HepG2 (cell line): ENCODE measurements around the gene C20orf204. TPM values are rescaled to one million over a fixed set of nuclear protein-coding genes. Genes with fewer than 3 reads are reported as not detected.

Source experiments
- BRCA1 ChIP-seq: sonication (generic); formaldehyde crosslinking; IDR thresholded peaks from 2 replicates; pipeline ENCODE4 v1.4.0; 2020; ENCODE audit warnings: missing genetic modification reagents
- DDIT3 ChIP-seq: sonication (generic); formaldehyde crosslinking; IDR thresholded peaks from 2 replicates; pipeline ENCODE4 v1.4.0; 2020; ENCODE audit warnings: mild to moderate bottlenecking, missing genetic modification reagents
- GATA4 ChIP-seq: sonication (generic); IDR thresholded peaks from 2 replicates; pipeline ENCODE4 v1.6.1; 2016; ENCODE audit warnings: antibody characterized with exemption, low read depth, borderline replicate concordance
- GFI1 ChIP-seq: sonication (generic); formaldehyde crosslinking; IDR thresholded peaks from 2 replicates; pipeline ENCODE4 v1.5.0; 2020; ENCODE audit warnings: missing genetic modification reagents, mild to moderate bottlenecking, borderline replicate concordance
- GLI4 ChIP-seq: sonication (generic); formaldehyde crosslinking; IDR thresholded peaks from 2 replicates; pipeline ENCODE4 v1.5.1; 2020; ENCODE audit warnings: missing genetic modification reagents, mild to moderate bottlenecking, moderate library complexity, borderline replicate concordance
- GTF3A ChIP-seq: sonication (generic); formaldehyde crosslinking; conservative IDR thresholded peaks from 2 replicates; pipeline ENCODE4 v1.4.0; 2020; ENCODE audit warnings: mild to moderate bottlenecking, missing genetic modification reagents
- KDM5A ChIP-seq: fragments of 200-600 bp; sonication (generic); IDR thresholded peaks from 2 replicates; pipeline ENCODE4 v1.7.0; 2018; ENCODE audit warnings: antibody characterized with exemption, mild to moderate bottlenecking, low read length, borderline replicate concordance
- MIXL1 ChIP-seq: IDR thresholded peaks from 2 replicates; pipeline ENCODE4 v1.6.1; 2016
- NFATC3 ChIP-seq: sonication (generic); formaldehyde crosslinking; IDR thresholded peaks from 2 replicates; pipeline ENCODE4 v1.5.1; 2020; ENCODE audit warnings: mild to moderate bottlenecking, missing genetic modification reagents
- RBAK ChIP-seq: sonication (generic); formaldehyde crosslinking; IDR thresholded peaks from 2 replicates; pipeline ENCODE4 v1.5.1; 2020; ENCODE audit warnings: mild to moderate bottlenecking, missing genetic modification reagents
- SP2 ChIP-seq: sonication (generic); formaldehyde crosslinking; IDR thresholded peaks from 2 replicates; pipeline ENCODE4 v1.5.1; 2020; ENCODE audit warnings: mild to moderate bottlenecking, missing genetic modification reagents
- SRSF9 ChIP-seq: fragments of 200-400 bp; formaldehyde crosslinking; IDR thresholded peaks from 2 replicates; pipeline ENCODE4 v1.6.1; 2018; ENCODE audit warnings: borderline replicate concordance, mild to moderate bottlenecking, low read depth, low read length; ENCODE audit not compliant: insufficient read depth, poor library complexity, severe bottlenecking
- TMF1 ChIP-seq: sonication (generic); formaldehyde crosslinking; IDR thresholded peaks from 2 replicates; pipeline ENCODE4 v1.8.1; 2022; ENCODE audit warnings: low read depth, missing genetic modification reagents
- TOE1 ChIP-seq: sonication (generic); formaldehyde crosslinking; IDR thresholded peaks from 2 replicates; pipeline ENCODE4 v1.4.0; 2020; ENCODE audit warnings: mild to moderate bottlenecking, missing genetic modification reagents
- TRIM22 ChIP-seq: fragments of 450-650 bp; IDR thresholded peaks from 2 replicates; pipeline ENCODE4 v1.6.1; 2017
- ZMAT3 ChIP-seq: sonication (generic); formaldehyde crosslinking; conservative IDR thresholded peaks from 2 replicates; pipeline ENCODE4 v1.7.0; 2021; ENCODE audit warnings: missing genetic modification reagents
- ZNF24 ChIP-seq: fragments of 450-650 bp; IDR thresholded peaks from 2 replicates; pipeline ENCODE4 v1.6.1; 2017; ENCODE audit warnings: antibody characterized with exemption, mild to moderate bottlenecking
- ZNF274 ChIP-seq: sonication (generic); formaldehyde crosslinking; IDR thresholded peaks from 2 replicates; pipeline ENCODE4 v1.5.1; 2020; ENCODE audit warnings: mild to moderate bottlenecking, missing genetic modification reagents
- ZNF282 ChIP-seq: fragments of 450-650 bp; IDR thresholded peaks from 2 replicates; pipeline ENCODE4 v1.6.1; 2018; ENCODE audit not compliant: partially characterized antibody
- ZNF33A ChIP-seq: sonication (generic); formaldehyde crosslinking; IDR thresholded peaks from 2 replicates; pipeline ENCODE4 v1.5.1; 2020; ENCODE audit warnings: missing genetic modification reagents, mild to moderate bottlenecking, moderate library complexity, borderline replicate concordance
- ZNF431 ChIP-seq: sonication (generic); formaldehyde crosslinking; IDR thresholded peaks from 2 replicates; pipeline ENCODE4 v1.9.0; 2022; ENCODE audit warnings: missing genetic modification reagents, low read depth, mild to moderate bottlenecking, borderline replicate concordance
- ZNF446 ChIP-seq: sonication (generic); formaldehyde crosslinking; IDR thresholded peaks from 2 replicates; pipeline ENCODE4 v1.5.0; 2020; ENCODE audit warnings: mild to moderate bottlenecking, missing genetic modification reagents
- ZNF75D ChIP-seq: sonication (generic); formaldehyde crosslinking; IDR thresholded peaks from 2 replicates; pipeline ENCODE4 v1.8.1; 2023; ENCODE audit warnings: missing genetic modification reagents, mild to moderate bottlenecking, borderline replicate concordance
- ZNF850 ChIP-seq: sonication (generic); formaldehyde crosslinking; conservative IDR thresholded peaks from 2 replicates; pipeline ENCODE4 v1.9.0; 2021; ENCODE audit warnings: mild to moderate bottlenecking, missing genetic modification reagents
- polyA plus RNA-seq, 8 experiments: library from polyadenylated mRNA; depleted of rRNA in 3 of 8; stranded (reverse) in 7 of 8; unstranded in 1 of 8; fragments of >200 nt; fragmentation: Illumina TruSeq in 4 of 8; extraction: Trizol in 4 of 8; gene quantifications; 2 replicates each; pipeline versions ENCODE4 v1.2.1 to v1.2.3, GENCODE V29; 2011 to 2016; ENCODE audit warnings: low read depth in 4 of 8, missing spikeins in 1 of 8, mixed read lengths in 1 of 8; ENCODE audit not compliant: insufficient read depth in 1 of 8
- total RNA-seq, 5 experiments: library from RNA; depleted of rRNA; stranded (reverse); fragments of >200 nt; fragmentation: Illumina TruSeq; extraction: Trizol; gene quantifications; 2 replicates each; pipeline ENCODE4 v1.2.3, GENCODE V29; 2016; ENCODE audit warnings: low read depth in 1 of 5
- TF ChIP-seq, protein P1 (sequence below): sonication (generic); formaldehyde crosslinking; IDR thresholded peaks from 2 replicates; pipeline ENCODE4 v1.4.0; 2020; ENCODE audit warnings: mild to moderate bottlenecking, missing genetic modification reagents, borderline replicate concordance

C20orf204 gene
- total and polyA plus RNA-seq, 2 of the 13 experiments (the other 11 are each of a cell fraction or from before 2014, with no cell fraction given): 22.1 to 80.0 TPM

DNA sequence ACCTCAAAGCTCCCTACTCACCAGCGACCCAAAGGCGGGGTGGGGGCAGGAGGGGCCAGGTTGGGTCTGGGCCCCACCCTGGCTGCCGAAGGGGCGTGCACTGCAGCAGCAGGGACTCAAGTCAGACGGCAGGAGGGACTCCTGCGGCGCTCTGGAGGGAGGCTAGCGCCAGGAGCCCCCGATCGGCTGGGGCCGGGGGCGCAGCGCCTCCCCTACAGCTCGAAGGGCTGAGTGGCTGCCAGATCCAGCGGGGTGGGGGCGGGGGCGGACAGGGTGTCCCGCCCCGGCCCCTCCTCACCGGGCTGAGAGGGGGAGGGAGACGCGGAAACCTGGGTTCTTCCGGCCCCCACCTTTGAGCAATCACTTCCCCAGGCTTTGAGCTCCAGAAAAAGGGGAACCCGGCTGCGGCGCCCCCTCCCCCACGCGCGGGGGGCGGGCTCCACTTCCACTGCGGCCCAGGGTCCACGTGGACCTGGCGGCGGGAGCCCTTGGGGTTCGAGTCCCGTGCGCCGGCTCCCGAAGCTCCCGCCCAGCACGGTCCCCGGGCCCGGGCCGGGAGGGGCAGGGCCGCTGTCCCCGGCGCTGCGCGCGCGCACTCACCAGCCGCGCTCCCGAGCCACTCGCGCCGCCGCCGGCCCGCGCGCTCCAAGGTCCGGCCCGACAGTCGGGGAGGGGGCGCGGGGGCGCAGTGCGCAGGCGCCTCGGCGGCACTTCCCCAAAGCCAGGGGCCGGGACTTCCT is 43.5 kb downstream of the C20orf204 start, which contains the start of gene RGS19 (continued):
- TF ChIP-seq DDIT3 (CRISPR knock-in tag): no peak
- no peak for TF ChIP-seq ZNF274 (CRISPR knock-in tag)
- TF ChIP-seq RBAK (CRISPR knock-in tag): no peak
- no peak for TF ChIP-seq KDM5A
- no peak for TF ChIP-seq GATA4
- peak; percentile 68; the same call in 1 of the 2 replicates for TF ChIP-seq BRCA1 (CRISPR knock-in tag)
- TF ChIP-seq NFATC3: no peak
- no peak for TF ChIP-seq ZNF33A (CRISPR knock-in tag)
- TF ChIP-seq SRSF9: no peak
- TF ChIP-seq ZNF24: no peak
- TF ChIP-seq SP2 (CRISPR knock-in tag): no peak
- TF ChIP-seq GTF3A (CRISPR knock-in tag): no peak
- peak; percentile 56; the same call in 1 of the 2 replicates for TF ChIP-seq ZNF431 (CRISPR knock-in tag)
- no peak for TF ChIP-seq ZNF282
- TF ChIP-seq TRIM22: no peak
- TF ChIP-seq MIXL1 (CRISPR knock-in tag): no peak
- peak; percentile 68; the same call in 1 of the 2 replicates for TF ChIP-seq ZMAT3
- no peak for TF ChIP-seq GLI4 (CRISPR knock-in tag)
- TF ChIP-seq ZNF446 (CRISPR knock-in tag): 0 out of 2 replicates have a peak, but pooled peaks have one; percentile 37
- no peak for TF ChIP-seq ZNF75D
- TF ChIP-seq, protein P1, sequence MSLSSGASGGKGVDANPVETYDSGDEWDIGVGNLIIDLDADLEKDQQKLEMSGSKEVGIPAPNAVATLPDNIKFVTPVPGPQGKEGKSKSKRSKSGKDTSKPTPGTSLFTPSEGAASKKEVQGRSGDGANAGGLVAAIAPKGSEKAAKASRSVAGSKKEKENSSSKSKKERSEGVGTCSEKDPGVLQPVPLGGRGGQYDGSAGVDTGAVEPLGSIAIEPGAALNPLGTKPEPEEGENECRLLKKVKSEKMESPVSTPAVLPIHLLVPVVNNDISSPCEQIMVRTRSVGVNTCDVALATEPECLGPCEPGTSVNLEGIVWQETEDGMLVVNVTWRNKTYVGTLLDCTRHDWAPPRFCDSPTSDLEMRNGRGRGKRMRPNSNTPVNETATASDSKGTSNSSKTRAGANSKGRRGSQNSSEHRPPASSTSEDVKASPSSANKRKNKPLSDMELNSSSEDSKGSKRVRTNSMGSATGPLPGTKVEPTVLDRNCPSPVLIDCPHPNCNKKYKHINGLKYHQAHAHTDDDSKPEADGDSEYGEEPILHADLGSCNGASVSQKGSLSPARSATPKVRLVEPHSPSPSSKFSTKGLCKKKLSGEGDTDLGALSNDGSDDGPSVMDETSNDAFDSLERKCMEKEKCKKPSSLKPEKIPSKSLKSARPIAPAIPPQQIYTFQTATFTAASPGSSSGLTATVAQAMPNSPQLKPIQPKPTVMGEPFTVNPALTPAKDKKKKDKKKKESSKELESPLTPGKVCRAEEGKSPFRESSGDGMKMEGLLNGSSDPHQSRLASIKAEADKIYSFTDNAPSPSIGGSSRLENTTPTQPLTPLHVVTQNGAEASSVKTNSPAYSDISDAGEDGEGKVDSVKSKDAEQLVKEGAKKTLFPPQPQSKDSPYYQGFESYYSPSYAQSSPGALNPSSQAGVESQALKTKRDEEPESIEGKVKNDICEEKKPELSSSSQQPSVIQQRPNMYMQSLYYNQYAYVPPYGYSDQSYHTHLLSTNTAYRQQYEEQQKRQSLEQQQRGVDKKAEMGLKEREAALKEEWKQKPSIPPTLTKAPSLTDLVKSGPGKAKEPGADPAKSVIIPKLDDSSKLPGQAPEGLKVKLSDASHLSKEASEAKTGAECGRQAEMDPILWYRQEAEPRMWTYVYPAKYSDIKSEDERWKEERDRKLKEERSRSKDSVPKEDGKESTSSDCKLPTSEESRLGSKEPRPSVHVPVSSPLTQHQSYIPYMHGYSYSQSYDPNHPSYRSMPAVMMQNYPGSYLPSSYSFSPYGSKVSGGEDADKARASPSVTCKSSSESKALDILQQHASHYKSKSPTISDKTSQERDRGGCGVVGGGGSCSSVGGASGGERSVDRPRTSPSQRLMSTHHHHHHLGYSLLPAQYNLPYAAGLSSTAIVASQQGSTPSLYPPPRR (CRISPR knock-in tag): no peak
- no peak for TF ChIP-seq TOE1 (CRISPR knock-in tag)
- peak; percentile 41 for TF ChIP-seq TMF1 (CRISPR knock-in tag)
- no peak for TF ChIP-seq GFI1 (CRISPR knock-in tag)
- no peak; the same call in 1 of the 2 replicates for TF ChIP-seq ZNF850 (CRISPR knock-in tag)
